PC-9 (cell line): ENCODE data around the gene GAK. TPM values are rescaled to one million over a fixed set of nuclear protein-coding genes. Genes with fewer than 3 reads are reported as not detected.
"Not testable (repeated sequence)": the region's sequence is repeated elsewhere in the genome, so short reads cannot be mapped to it uniquely, and the experiment has no call there.

Source experiments
- Bru-seq: library from RNA; stranded (reverse); fragments of 400-500 nt; gene quantifications from one replicate; lab custom pipeline; 2021; lab: Mats Ljungman, UMichigan
- BruChase-seq, 2 experiments: library from RNA; stranded (reverse); fragments of 400-500 nt; gene quantifications; one replicate each; lab custom pipeline; 2021; lab: Mats Ljungman, UMichigan
- BruUV-seq: library from RNA; stranded (reverse); fragments of 400-500 nt; replicated peaks from 2 replicates; lab custom pipeline; 2021; lab: Mats Ljungman, UMichigan
- CTCF ChIA-PET: fragments of 300-600 bp; sonication (Branson Sonifier 250); formaldehyde crosslinking; loops from one replicate; lab custom pipeline; 2022; ENCODE audit warnings: antibody characterized with exemption; lab: Charles Lee
- POLR2A ChIA-PET: fragments of 300-600 bp; sonication (Branson Sonifier 250); formaldehyde crosslinking; loops from one replicate; lab custom pipeline; 2022; ENCODE audit warnings: antibody characterized with exemption; ENCODE audit not compliant: unreplicated experiment; lab: Charles Lee
- DNase-seq, 2 experiments: peaks; one replicate each; pipeline versions ENCODE4 v3.0.0 to v3.0.0-alpha.2; 2015 to 2022; ENCODE audit warnings: mixed read lengths in 1 of 2
- H2AFZ ChIP-seq: fragments of 200-600 bp; sonication (generic); 2 replicates; pipeline ENCODE4 v1.8.1; 2017; ENCODE audit warnings: antibody characterized with exemption
- H3F3A ChIP-seq: fragments of 200-600 bp; sonication (generic); 2 replicates; pipeline ENCODE4 v1.8.1; 2017; ENCODE audit warnings: antibody characterized with exemption, mild to moderate bottlenecking, low read depth; ENCODE audit not compliant: insufficient read depth
- H3K27ac ChIP-seq: fragments of 200-600 bp; sonication (generic); 2 replicates; pipeline ENCODE4 v1.6.1; 2016; ENCODE audit warnings: mixed run types
- H3K27me3 ChIP-seq: fragments of 200-600 bp; sonication (generic); 2 replicates; pipeline ENCODE4 v1.6.1; 2016; ENCODE audit warnings: low read depth, mixed run types; ENCODE audit not compliant: insufficient read depth
- H3K36me3 ChIP-seq: fragments of 200-600 bp; sonication (generic); 2 replicates; pipeline ENCODE4 v1.6.1; 2016; ENCODE audit warnings: low read depth, mixed run types
- H3K4me1 ChIP-seq: fragments of 200-600 bp; sonication (generic); replicated peaks from 2 replicates; pipeline ENCODE4 v1.6.1; 2016; ENCODE audit warnings: mixed run types; ENCODE audit not compliant: insufficient read depth
- H3K4me2 ChIP-seq: fragments of 200-600 bp; sonication (generic); 2 replicates; pipeline ENCODE4 v1.6.1; 2017; ENCODE audit warnings: mixed run types
- H3K4me3 ChIP-seq: fragments of 200-600 bp; sonication (generic); 2 replicates; pipeline ENCODE4 v1.6.1; 2016; ENCODE audit warnings: mixed run types
- H3K79me2 ChIP-seq: fragments of 200-600 bp; sonication (generic); 2 replicates; pipeline ENCODE4 v1.6.1; 2017; ENCODE audit warnings: low read depth, mixed run types
- H3K9me2 ChIP-seq: fragments of 200-600 bp; sonication (generic); 2 replicates; pipeline ENCODE4 v1.8.1; 2017; ENCODE audit warnings: mild to moderate bottlenecking; ENCODE audit not compliant: insufficient read depth
- H3K9me3 ChIP-seq: fragments of 200-600 bp; sonication (generic); 2 replicates; pipeline ENCODE4 v1.8.1; 2016; ENCODE audit warnings: low read depth; ENCODE audit not compliant: insufficient read depth
- H4K20me1 ChIP-seq: fragments of 200-600 bp; sonication (generic); 2 replicates; pipeline ENCODE4 v1.8.1; 2017; ENCODE audit not compliant: insufficient read depth
- EZH2 ChIP-seq: fragments of 200-600 bp; sonication (generic); IDR thresholded peaks from 2 replicates; pipeline ENCODE4 v1.8.0; 2017; ENCODE audit warnings: antibody characterized with exemption, low read depth
- intact Hi-C: fragments of 100-400 bp; cut with micrococcal nuclease; formaldehyde crosslinking; loops from one replicate; pipeline ENCODE4 v1.10.0; 2022; ENCODE audit not compliant: unreplicated experiment
- long read RNA-seq: library from polyadenylated mRNA; stranded (forward); transcript quantifications from one replicate; pipeline ENCODE4 v2.0.0, GENCODE V29; 2022
- total RNA-seq: library from RNA; stranded (reverse); gene quantifications from 2 replicates; pipeline ENCODE4 v1.2.3, GENCODE V29; 2021
- TF ChIP-seq, protein P1 (sequence below): fragments of 200-600 bp; sonication (generic); conservative IDR thresholded peaks from 2 replicates; pipeline ENCODE4 v1.6.1; 2017; ENCODE audit warnings: mixed run types, antibody characterized with exemption, mild to moderate bottlenecking, moderate library complexity

Gene GAK
- 114 and 138 TPM in 2 replicates for total RNA-seq
- percentile 61 among the genes with signal in this experiment for Bru-seq, nascent RNA
- percentile 75 among the genes with signal in this experiment for BruChase-seq, experiment 1, labeled RNA remaining after a 2-hour chase
- BruChase-seq, experiment 2, labeled RNA remaining after a 6-hour chase = percentile 79 among the genes with signal in this experiment
- long read RNA-seq, full-length matches to known transcripts = 25 of 92 reads
- long read RNA-seq, partial matches to known transcripts = 23 of 92 reads
- long read RNA-seq, other reads (novel, unspliced or antisense) = 44 of 92 reads

DNA sequence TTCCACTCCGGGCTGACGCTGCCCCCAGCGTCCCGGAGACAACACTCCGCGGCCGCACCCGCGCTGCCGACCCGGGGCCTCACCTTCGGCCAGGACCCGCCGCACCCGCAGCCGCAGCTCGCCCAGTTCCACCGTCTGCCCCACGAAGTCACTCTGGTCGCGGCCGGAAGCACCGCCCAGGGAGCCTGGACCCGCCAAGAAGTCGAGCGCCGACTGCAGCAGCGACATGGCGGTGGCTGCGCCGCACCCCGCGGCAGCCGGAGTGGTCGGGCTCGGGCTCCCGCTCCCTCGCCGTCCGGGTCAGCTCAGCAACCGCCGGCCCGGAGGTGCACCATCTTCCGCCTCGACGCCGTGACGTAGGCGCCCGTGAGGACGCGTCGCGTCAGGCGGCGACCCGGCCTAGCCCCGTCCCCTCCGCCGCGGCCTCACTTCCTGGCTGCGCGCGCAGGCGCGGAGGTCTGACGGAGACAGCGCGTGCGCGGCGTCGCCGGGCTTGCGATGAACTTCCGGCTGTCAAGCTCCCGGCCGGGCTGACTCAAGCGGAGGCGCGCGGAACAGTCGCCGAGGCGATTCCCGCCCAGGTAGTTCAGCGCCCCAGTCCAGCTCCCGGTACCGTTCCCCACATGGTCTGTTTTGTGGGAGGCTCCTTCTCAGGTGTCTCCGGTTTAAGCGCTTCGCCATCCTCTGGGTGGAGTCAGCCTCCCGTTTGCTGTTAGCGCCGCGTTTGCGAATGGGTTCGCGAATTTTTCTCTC, at the start of gene GAK, which contains the start of gene TMEM175:
GAK (minus strand) TSS at position 357 of the 753 bp plus-strand sequence; CDS start at position 228, 129 bp downstream.
TMEM175 (plus strand) TSS at position 501 of the 753 bp plus-strand sequence. CDS start 15,280 bp downstream, outside the sequence.
- no TSS peak for BruUV-seq

DNA sequence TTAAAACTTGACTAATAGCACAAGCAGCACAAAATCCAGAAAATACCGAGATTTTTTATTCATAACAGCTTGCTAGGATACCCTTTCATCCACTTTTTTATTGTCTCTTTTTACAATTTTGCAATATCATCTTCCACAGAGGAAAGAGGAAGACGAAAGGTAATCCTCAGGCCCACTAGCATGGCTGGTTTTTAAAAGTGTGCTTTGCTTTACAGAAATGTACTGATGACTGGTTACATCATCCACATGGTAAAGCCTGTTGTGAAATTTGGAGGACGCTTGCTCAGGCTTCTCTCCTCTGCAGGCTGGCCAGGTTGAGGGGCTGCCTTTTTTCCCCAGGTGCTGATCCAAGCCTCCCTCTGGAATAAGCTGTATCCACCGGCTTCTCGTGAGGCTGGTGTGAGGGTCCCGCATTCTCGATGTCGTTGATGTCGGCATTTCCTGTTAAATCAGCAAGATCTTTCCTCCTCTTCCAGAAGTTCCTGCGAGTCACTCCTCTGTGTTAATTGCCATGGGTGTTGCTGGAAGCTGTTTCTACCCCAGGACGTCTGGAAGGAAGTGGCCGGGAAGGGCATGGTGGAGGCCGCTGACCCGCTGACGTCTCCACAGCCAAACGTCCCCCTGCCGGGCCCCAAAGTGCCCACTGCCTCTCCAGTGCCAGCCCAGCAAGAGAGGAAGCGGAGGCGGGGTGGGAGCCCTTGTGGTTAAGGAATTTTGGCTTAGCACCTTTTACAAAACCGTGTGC, 47.0 kb upstream of the GAK start:
- POLR2A ChIA-PET = interaction anchor here (0.7 kb wide), 1 partner anchor 439 kb away, joined by 3 read pairs; no protein-coding TSS in a partner anchor
- H3K4me3 ChIP-seq = no peak overlapping the region
- no peaks in the 10 kb centered on the region for H3K9me2 ChIP-seq
- H3K4me2 ChIP-seq = peak overlapping the region; percentile 61
- no peaks in the 10 kb centered on the region for H3K79me2 ChIP-seq
- no peaks in the 10 kb centered on the region for H3K36me3 ChIP-seq
- DNase-seq = peak in 1 of 2 experiments; percentile 68
- CTCF ChIA-PET = no interaction called here
- no peaks in the 10 kb centered on the region for H3K9me3 ChIP-seq
- peaks cover 17% of the 10 kb centered on the region for H3K4me1 ChIP-seq
- H2AFZ ChIP-seq = peak overlapping the region; percentile 81
- intact Hi-C loops = no loop called here
- TF ChIP-seq, protein P1, sequence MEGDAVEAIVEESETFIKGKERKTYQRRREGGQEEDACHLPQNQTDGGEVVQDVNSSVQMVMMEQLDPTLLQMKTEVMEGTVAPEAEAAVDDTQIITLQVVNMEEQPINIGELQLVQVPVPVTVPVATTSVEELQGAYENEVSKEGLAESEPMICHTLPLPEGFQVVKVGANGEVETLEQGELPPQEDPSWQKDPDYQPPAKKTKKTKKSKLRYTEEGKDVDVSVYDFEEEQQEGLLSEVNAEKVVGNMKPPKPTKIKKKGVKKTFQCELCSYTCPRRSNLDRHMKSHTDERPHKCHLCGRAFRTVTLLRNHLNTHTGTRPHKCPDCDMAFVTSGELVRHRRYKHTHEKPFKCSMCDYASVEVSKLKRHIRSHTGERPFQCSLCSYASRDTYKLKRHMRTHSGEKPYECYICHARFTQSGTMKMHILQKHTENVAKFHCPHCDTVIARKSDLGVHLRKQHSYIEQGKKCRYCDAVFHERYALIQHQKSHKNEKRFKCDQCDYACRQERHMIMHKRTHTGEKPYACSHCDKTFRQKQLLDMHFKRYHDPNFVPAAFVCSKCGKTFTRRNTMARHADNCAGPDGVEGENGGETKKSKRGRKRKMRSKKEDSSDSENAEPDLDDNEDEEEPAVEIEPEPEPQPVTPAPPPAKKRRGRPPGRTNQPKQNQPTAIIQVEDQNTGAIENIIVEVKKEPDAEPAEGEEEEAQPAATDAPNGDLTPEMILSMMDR = no peak
- no peak for TF ChIP-seq EZH2
- H3K27me3 ChIP-seq = no peaks in the 10 kb centered on the region
- no peaks in the 10 kb centered on the region for H4K20me1 ChIP-seq
- H3F3A ChIP-seq = peaks cover 21% of the 10 kb centered on the region; the same call in 1 of the 2 replicates
- BruUV-seq = no TSS peak
- peak overlapping the region; percentile 69 for H3K27ac ChIP-seq

More for the DNA sequence above, at the start of gene GAK, which contains the start of gene TMEM175:
- H3K27ac ChIP-seq = peak within 1 kb of the TSS; percentile 24
- CTCF ChIA-PET = no interaction called here
- peak within 1 kb of the TSS; percentile 90 for H3K4me2 ChIP-seq
- peaks cover 46% of the 10 kb centered on the region for H3K79me2 ChIP-seq
- peaks cover 32% of the 10 kb centered on the region for H4K20me1 ChIP-seq
- no peaks in the 10 kb centered on the region for H3K36me3 ChIP-seq
- intact Hi-C loops = loop anchor here (1.0 to 5.0 kb wide), 4 partner anchors 40 to 415 kb away; partner anchors contain the start of genes DGKQ, IDUA and UVSSA
- H3K4me3 ChIP-seq = peak within 1 kb of the TSS; percentile 96
- no peaks in the 10 kb centered on the region for H3K9me2 ChIP-seq
- peaks cover 30% of the 10 kb centered on the region for H3K4me1 ChIP-seq
- POLR2A ChIA-PET = interaction anchor here (0.7 to 0.9 kb wide), 2 partner anchors 55 to 414 kb away, joined by 3 to 12 read pairs; partner anchors contain the start of gene IDUA
- peak within 1 kb of the TSS; percentile 99 for H2AFZ ChIP-seq
- H3K9me3 ChIP-seq = no peaks in the 10 kb centered on the region
- peak; percentile 86 to 97 for DNase-seq
- H3K27me3 ChIP-seq = no peaks in the 10 kb centered on the region
- TF ChIP-seq, protein P1 = no peak
- no peak for TF ChIP-seq EZH2
- peaks cover 25% of the 10 kb centered on the region for H3F3A ChIP-seq

DNA sequence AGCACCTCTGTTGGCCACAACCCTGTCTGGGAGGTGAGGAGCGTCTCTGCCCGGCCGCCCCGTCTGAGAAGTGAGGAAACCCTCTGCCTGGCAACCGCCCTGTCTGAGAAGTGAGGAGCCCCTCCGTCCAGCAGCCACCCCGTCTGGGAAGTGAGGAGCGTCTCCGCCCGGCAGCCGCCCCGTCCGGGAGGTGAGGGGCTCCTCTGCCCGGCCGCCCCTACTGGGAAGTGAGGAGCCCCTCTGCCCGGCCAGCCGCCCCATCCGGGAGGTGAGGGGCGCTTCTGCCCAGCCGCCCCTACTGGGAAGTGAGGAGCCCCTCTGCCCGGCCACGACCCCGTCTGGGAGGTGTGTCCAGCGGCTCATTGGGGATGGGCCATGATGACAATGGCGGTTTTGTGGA, 43.9 kb upstream of the GAK start:
- H3K79me2 ChIP-seq, H3K4me3 ChIP-seq, H3K36me3 ChIP-seq, POLR2A ChIA-PET, CTCF ChIA-PET, BruUV-seq, DNase-seq, H2AFZ ChIP-seq, H3K27ac ChIP-seq, intact Hi-C loops, H3K4me2 ChIP-seq, H3K9me2 ChIP-seq, H3K27me3 ChIP-seq, H3K9me3 ChIP-seq: not testable (repeated sequence)
- H3K4me1 ChIP-seq = peaks cover 29% of the 10 kb centered on the region
- peaks cover 21% of the 10 kb centered on the region; the same call in 1 of the 2 replicates for H3F3A ChIP-seq
- peaks cover 13% of the 10 kb centered on the region for H4K20me1 ChIP-seq
